GM06990 (cell line): Measurements from ENCODE around the gene COLEC12.

Experiments
- DNase-seq: peaks from one replicate; pipeline ENCODE4 v3.0.0-alpha.2; 2011; ENCODE audit not compliant: insufficient read length; ENCODE audit errors: extremely low read depth
- H3K27me3 ChIP-seq: replicated peaks from 2 replicates; pipeline ENCODE4 v1.6.0; 2011; ENCODE audit warnings: low read length; ENCODE audit not compliant: control insufficient read depth, insufficient read depth
- H3K36me3 ChIP-seq: 2 replicates; pipeline ENCODE4 v1.5.1; 2011; ENCODE audit warnings: low read length; ENCODE audit not compliant: control insufficient read depth, insufficient read depth
- H3K4me3 ChIP-seq: replicated peaks from 2 replicates; pipeline ENCODE4 v1.5.1; 2011; ENCODE audit warnings: low read depth, mild to moderate bottlenecking, control low read depth, low read length
- CTCF ChIP-seq: IDR thresholded peaks from 2 replicates; pipeline ENCODE4 v1.5.1; 2011; ENCODE audit warnings: low read length, control low read depth, mild to moderate bottlenecking, inconsistent platforms; ENCODE audit not compliant: insufficient read depth, poor library complexity, severe bottlenecking

Gene COLEC12

GRCh38 chr18:346600-346999 lies 153.9 kb downstream of the COLEC12 start:
- H3K27me3 ChIP-seq: no peaks in the 10 kb centered on the region
- H3K4me3 ChIP-seq: no peak overlapping the region
- H3K36me3 ChIP-seq: no peaks in the 10 kb centered on the region
- DNase-seq: no peak
- no peak for TF ChIP-seq CTCF

GRCh38 chr18:341102-341501 lies 159.4 kb downstream of the COLEC12 start:
- no peak for TF ChIP-seq CTCF
- Histone ChIP-seq H3K36me3 (no peaks in the 10 kb centered on the region), H3K27me3 (peaks cover 1% of the 10 kb centered on the region; the same call in 1 of the 2 replicates), H3K4me3 (no peak overlapping the region)
- DNase-seq: no peak

- H3K27me3 ChIP-seq: peaks cover 1% of the 10 kb centered on the region; the same call in 1 of the 2 replicates
- DNase-seq: no peak
- no peak for TF ChIP-seq CTCF
- H3K36me3 ChIP-seq: no peaks in the 10 kb centered on the region
- no peak overlapping the region for H3K4me3 ChIP-seq
These were observed 160.5 kb downstream of the COLEC12 start for GRCh38 chr18:340044-340443.

GRCh38 chr18:339200-339599 lies 161.3 kb downstream of the COLEC12 start:
- H3K36me3 ChIP-seq: no peaks in the 10 kb centered on the region
- DNase-seq: no peak
- H3K27me3 ChIP-seq: peaks cover 1% of the 10 kb centered on the region; the same call in 1 of the 2 replicates
- no peak for TF ChIP-seq CTCF
- H3K4me3 ChIP-seq: no peak overlapping the region

GRCh38 chr18:336713-337112 lies 163.8 kb downstream of the COLEC12 start:
- Histone ChIP-seq H3K36me3 (no peaks in the 10 kb centered on the region), H3K27me3 (peaks cover 1% of the 10 kb centered on the region; the same call in 1 of the 2 replicates), H3K4me3 (no peak overlapping the region)
- no peak for TF ChIP-seq CTCF
- DNase-seq: no peak

- Histone ChIP-seq H3K36me3 (no peaks in the 10 kb centered on the region), H3K27me3 (peaks cover 1% of the 10 kb centered on the region), H3K4me3 (no peak overlapping the region)
- TF ChIP-seq CTCF: no peak
- no peak for DNase-seq
These were observed 164.8 kb downstream of the COLEC12 start for GRCh38 chr18:335733-336132.
